Stimulated activated CD8-positive, alpha-beta memory T cell treated with anti-CD3 and anti-CD28 coated beads, Interleukin-15, amount 100 ng/mL, for 4 hours (primary cell): ENCODE measurements around the gene GOLGA1.

Experiments used
- DNase-seq, 2 donors: peaks; one replicate each; pipeline ENCODE4 v3.0.0-alpha.2; 2020; ENCODE audit warnings: low read depth in 2 of 2

GOLGA1 gene

GRCh38 chr9:124882231-124882630, 58.7 kb downstream of the GOLGA1 start:
- no peak for DNase-seq

- no peak for DNase-seq
Observed at GRCh38 chr9:124881138-124881743, 59.6 kb downstream of the GOLGA1 start.

DNA sequence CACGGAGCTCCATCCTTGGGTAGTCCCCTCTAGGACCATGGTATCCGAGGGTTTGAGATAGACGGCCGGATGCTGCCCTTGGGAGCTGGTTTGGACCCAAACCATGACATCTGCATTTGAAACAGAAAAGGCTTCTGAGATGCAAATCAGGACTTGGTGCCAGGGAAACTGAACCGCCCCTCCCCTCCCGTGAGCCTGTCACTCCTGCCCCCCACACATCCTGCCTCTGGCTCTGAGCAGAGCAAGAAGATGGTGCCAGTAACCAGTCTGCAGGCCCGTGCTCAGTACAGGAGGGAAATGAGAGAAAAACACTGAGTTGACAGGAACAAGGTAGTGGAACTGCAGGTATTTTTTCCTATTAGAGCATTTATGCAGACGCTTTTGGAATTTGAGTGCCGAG, 60.4 kb downstream of the GOLGA1 start:
- DNase-seq, result no peak

DNA sequence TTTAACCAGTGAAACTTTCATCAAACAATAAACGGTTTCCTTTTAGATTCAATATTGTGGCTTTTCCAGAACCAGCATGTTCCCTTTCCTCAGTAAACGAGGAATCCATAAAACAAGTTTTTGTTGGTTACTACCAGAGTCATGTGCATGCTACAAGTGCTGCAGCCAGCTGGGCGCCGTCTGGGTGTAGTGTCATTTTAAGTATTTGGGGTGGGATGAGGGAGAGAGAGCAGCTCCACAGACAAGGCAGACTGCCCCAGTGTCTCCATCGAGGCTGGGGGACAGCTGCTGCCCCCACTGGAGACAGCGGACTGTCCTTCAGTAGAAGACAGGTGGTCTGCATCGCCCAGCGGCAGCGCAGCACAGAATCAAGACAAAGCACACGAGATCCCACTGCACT, 61.7 kb downstream of the GOLGA1 start:
- no peak for DNase-seq

DNA sequence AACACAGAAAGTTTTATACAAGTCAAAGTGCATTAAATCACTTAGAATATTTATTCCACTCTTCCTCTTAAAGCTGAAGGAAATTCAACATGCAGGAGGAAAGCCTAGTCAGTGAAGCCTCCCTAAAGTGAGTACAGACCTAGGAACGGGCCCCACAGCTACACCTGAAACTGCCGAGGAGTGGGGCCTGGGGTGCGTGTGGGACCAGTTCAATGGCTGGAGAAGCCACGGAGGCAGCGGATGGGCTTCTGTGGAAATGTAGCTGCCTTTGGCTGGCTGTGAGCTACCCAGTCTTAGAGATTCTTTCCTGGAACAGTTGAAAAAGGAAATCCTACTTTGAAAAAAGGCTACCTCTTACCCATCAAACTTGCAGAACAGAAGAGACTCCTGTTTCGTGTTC, 62.4 kb downstream of the GOLGA1 start:
- DNase-seq, result no peak

DNA sequence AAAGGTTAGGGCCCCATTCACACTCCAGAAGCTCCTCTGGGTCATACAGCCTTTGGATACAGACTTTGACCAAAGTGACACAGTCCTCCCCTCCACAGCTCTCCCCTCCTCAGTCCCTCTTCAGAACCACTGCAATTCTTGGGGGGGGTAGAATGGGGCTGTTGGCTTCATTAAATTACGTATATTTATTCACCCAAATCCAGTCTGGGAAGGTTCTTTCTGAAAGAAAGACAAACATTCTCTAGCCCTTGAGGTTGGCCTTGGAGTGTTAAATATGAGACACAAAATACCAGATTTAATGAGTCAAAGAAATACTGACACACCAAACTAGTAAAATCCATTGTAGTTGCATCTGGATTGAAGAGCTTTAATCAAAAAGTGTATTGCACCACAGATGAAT, 62.9 kb downstream of the GOLGA1 start:
- no peak for DNase-seq

DNA sequence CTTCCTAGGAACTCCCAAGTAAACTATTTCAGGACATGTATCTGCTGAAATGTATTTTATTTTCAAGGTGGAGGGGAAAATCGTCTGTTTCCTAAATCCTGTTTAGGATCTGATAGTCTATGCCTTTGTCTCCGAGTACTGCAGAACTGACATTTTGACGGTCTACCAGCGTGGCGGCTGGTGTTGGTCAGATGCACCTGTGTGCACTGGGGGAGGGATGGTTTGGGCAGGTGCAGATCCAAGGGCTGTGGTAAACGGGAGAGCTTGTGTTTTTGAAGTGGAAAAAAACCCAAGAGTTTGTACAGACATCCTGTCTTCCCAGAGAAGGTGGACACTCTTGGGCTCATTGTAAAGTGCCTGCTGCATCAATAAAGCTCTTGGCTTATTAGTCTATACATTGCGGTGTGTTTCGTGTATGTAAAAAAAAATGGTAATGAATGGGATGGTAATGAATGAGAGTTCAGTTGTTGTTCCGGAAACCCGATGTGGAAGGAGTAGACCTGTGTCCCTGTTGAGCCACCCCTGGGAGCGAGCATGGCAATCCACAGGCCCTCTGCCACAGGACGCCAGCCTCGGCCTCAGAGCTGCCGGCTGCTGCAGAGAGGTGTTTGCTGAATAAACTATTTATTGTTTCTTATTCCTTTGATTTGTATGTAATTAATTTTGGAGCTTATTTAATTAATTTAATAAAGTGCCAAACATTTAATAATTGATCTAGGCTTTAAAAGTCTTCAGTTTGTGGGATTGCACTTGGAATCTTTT, 63.7 kb downstream of the GOLGA1 start:
- DNase-seq, result no peak

DNA sequence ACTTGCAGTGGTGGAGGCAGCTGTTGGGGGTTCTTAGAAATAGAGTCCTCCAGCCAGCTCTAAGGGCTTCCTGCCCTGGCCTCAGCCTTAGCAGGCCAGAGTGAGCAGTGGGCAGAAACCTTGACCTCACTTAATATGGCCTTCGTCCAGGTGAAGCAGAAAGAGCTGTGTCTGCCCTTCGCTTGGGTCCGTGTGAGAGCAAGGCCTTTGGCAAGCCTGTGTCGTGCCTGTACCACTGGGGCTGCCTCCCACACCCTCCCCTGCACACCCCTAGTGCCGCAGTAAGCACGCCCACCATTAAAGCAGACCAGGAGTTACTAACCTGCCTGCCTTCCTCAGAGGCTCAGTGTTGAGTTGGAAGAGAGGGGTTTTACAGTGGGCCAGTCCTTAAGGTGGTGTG, 65.4 kb downstream of the GOLGA1 start:
- no peak for DNase-seq

GRCh38 chr9:124873664-124874063, 67.2 kb downstream of the GOLGA1 start:
- DNase-seq, result peak in 1 of 2 donors; percentile 29

- DNase-seq, result no peak
Observed at GRCh38 chr9:124871156-124871561, 69.7 kb downstream of the GOLGA1 start.

- DNase-seq, result no peak
Observed at GRCh38 chr9:124870723-124871122, 70.2 kb downstream of the GOLGA1 start.

GRCh38 chr9:124869986-124870560, 70.8 kb downstream of the GOLGA1 start:
- DNase-seq, result peak; percentile 77 to 83

GRCh38 chr9:124869466-124869985, 71.4 kb downstream of the GOLGA1 start:
- no peak for DNase-seq

DNA sequence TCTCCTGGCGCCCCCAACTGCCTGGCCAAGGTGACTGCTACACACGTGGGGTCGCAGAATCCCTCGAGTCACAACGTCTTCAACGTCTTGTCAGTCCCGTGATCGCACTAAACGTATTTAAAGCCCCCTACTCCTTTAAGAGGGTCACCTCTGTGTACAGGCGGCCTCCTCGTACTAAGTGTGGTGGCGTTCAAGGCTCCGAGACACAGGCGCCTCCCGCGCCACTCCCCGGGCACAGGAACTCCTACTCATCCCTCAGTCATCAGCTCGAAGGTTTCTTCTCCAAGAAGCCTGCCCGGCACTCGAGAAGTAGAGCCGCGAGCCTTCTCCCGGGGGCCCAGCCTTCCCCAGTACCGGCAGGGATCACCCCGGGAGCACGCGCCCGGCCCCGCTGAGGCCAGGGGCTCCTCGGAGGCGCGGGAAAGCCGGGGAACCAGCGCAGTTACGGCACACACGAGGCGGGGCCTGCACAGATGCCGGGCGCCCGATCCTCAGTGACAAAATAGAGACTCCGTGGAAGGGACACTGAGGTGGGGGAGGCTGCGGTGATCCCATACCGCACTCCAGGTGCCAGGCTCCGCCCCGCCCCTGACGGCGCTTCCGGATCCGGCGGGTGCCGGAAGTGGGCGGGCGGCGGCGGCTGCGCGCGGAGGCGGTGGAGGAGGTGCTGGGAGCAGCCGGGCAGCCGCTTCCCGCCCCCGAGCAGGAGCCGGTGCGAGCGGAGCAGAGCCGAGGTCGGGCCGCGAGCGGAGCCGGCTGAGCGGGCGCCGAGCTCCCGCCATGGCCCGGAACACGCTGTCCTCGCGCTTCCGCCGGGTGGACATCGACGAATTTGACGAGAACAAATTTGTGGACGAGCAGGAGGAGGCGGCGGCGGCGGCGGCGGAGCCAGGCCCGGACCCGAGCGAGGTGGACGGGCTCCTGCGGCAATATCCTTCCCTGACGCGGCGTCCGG, 72.1 kb downstream of the GOLGA1 start:
- DNase-seq, result peak; percentile 81 to 90

DNA sequence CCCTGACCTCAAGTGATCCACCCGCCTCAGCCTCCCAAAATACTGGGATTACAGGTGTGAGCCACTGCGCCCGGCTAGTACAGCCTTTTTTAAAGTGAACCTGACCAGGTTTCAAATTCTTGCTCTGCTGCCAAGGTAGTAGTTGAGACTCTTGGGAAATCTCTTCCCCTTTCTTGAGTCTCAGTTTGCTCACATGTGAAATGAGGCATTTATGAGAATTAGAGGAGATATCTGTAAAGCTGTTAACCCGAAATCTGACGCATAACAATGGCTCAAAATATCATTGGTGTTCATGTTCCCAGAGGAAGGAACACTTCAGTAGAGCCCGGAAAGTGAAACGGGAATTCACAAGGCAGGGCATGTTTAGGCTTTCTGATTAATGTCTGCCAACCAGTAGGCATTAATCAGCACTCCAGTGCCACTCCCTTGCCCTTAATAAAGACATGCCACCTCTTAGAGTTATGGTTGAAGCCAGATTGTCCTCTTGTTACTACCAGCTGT, 77.5 kb downstream of the GOLGA1 start:
- no peak for DNase-seq

DNA sequence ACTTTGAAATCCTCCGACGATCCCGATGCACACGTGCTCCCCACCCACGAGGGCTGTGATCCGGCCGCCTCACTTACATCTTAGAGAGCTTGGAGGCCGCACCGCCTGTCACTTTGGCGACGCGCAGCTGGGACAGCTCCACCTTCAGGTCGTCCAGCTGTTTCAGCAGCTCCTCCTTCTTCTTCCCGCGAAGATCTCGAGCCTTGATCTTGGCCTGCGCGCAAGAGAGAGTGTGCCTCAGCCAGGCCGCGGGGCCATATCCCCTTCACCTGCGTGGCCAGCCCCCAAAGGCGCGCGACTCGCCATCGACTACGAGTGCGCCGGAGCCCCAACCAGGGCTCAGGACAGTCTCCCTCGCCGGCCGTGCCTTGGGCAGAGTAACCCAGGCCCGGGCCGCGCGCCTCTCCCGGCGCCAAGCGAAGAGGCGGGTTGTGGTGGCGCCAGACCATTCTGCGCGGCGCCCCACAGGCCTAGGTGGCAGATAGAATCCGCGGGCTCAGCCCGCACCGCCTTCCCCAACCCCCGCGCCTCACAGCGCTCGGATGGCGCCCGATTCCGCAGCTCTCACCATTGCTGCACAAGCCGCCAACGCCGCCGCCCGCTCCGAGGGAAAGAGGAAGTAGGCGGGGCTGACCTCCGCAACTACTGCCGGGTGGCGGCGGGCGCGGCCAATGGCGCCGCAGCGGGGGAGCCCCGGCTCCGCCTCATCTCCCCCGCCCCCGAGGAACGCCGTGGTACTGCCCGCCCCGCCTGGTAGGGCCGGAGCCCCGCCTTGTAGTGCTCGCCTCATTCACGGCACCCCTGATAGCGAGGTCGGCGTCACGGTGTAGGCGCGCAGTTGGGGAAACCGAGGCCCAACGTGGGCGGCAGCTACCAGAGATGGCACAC, 79.3 kb downstream of the GOLGA1 start, which contains the start of the genes ARPC5L and RPL35:
Gene ARPC5L (plus strand): TSS at position 789 of the 888 bp plus-strand sequence. CDS start 7,161 bp downstream, outside the sequence.
Gene RPL35 (minus strand): TSS at position 616 of the 888 bp plus-strand sequence. CDS start 45 bp downstream, at position 571.
- DNase-seq, result peak; percentile 90

DNA sequence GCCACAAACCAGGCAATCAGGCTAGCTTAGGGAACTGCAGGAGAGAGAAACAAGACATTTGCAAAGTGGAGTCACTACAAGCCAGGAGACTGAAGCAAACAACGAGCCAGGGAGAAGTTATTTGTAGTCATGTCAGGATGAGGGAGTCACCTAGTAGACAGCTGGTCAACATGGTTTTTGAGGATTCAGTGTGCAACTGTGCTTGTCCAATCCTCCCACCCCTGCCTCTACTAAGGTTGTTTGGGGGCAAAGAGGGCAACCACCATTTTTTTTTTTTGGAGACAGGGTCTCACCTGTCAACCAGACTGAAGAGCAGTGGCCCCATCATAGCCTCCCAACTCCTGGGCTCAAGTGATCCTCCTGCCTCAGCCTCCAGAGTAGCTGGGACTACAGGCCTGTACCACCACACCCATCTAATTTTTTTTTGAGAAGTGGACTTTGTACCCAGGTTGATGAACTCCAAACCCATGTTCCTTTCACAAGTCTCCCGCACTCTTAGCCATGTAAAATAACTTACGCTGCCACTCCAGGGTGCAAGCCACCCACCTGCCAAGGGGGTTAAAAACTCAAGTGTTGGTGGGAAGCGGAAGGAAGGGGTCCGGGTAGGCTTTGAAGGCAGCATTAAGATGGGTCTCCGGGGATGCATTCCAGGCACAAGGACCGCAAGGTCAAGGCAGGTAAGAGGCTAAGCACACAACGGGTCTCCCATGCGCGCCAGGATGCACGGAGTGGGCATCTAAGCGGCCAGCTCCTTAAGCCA, 80.1 kb downstream of the GOLGA1 start:
- DNase-seq, result no peak

GRCh38 chr9:124859803-124860581, 80.9 kb downstream of the GOLGA1 start:
- no peak for DNase-seq
